Measurements from ENCODE around the gene TMLHE.
"Not testable (repeated sequence)": the region's sequence is repeated elsewhere in the genome, so short reads cannot be mapped to it uniquely, and the experiment has no call there.

The TMLHE gene, protein sequence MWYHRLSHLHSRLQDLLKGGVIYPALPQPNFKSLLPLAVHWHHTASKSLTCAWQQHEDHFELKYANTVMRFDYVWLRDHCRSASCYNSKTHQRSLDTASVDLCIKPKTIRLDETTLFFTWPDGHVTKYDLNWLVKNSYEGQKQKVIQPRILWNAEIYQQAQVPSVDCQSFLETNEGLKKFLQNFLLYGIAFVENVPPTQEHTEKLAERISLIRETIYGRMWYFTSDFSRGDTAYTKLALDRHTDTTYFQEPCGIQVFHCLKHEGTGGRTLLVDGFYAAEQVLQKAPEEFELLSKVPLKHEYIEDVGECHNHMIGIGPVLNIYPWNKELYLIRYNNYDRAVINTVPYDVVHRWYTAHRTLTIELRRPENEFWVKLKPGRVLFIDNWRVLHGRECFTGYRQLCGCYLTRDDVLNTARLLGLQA

GRCh38 chrX:155612312-155613224 lies at the start of gene TMLHE, which contains the start of gene SPRY3:
Gene TMLHE (minus strand): TSS chrX:155612952. CDS start chrX:155545276, 67,676 bp downstream.
Gene SPRY3 (plus strand): TSS chrX:155612586.
- DNase-seq (ENCODE audit: low read depth): peak; percentile 39

DNA sequence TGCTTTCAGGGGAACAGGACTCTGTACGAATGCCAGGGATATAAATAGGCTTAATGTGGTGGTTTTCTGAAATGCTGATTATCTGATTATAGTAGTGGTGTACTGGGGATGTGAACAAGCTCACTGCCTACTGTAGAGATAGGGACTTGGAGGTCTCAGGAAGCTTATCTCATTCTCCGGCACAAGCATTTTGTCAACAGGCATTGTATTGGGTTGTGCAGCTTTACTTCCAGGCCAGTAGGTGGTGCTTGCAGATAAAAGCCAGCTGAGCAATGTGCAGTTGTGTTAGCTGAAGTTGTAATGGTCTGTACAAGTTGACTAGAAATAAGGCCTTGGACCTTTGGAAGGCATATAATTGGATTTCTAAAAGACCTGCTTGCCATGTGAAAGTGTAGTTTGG lies 49.5 kb upstream of the TMLHE start:
- no peak for DNase-seq (ENCODE audit: low read depth)

DNA sequence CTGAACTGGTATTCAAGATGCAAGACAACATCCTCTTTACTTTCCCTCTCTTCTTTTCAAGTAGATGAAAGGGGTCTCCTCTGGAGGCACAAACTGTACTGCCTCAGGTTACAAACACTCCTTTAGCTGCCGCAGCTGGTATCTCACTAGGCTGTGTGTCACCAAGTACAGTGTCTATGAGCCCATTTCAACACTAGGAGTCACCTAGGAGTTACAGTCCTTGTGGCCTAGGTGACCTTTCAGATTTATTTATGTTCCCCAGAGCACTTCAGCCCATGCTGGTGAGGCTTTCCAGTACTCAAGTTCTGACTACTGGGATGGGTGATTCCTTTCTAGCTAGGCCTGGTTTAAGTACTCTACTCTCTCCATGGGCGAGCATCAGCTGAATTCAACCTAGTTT lies 32.4 kb upstream of the TMLHE start:
- DNase-seq (ENCODE audit: low read depth): no peak

- no peak for DNase-seq (ENCODE audit: low read depth)
Observed at GRCh38 chrX:155643240-155643639, 30.5 kb upstream of the TMLHE start.

- DNase-seq (ENCODE audit: low read depth): not testable (repeated sequence)
Observed at GRCh38 chrX:155641371-155641770, 28.6 kb upstream of the TMLHE start.

GRCh38 chrX:155637714-155638113 lies 25.0 kb upstream of the TMLHE start:
- no peak for DNase-seq (ENCODE audit: low read depth)

DNA sequence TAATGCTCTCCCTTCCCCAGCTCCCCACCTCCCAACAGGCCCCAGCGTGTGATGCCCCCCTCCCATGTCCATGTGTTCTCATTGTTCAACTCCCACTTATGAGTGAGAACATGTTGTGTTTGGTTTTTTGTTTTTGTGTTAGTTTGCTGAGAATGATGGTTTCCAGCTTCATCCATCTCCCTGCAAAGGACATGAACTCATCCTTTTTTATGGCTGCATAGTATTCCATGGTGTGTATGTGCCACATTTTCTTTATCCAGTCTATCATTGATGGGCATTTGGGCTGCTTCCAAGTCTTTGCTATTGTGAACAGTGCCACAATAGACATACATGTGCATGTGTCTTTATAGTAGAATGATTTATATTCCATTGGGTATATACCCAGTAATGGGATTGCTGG lies 22.3 kb upstream of the TMLHE start:
- not testable (repeated sequence) for DNase-seq (ENCODE audit: low read depth)

- no peak for DNase-seq (ENCODE audit: low read depth)
Observed at GRCh38 chrX:155632431-155633100, 19.8 kb upstream of the TMLHE start.

GRCh38 chrX:155620110-155620509 lies 7.4 kb upstream of the TMLHE start:
- not testable (repeated sequence) for DNase-seq (ENCODE audit: low read depth)

DNA sequence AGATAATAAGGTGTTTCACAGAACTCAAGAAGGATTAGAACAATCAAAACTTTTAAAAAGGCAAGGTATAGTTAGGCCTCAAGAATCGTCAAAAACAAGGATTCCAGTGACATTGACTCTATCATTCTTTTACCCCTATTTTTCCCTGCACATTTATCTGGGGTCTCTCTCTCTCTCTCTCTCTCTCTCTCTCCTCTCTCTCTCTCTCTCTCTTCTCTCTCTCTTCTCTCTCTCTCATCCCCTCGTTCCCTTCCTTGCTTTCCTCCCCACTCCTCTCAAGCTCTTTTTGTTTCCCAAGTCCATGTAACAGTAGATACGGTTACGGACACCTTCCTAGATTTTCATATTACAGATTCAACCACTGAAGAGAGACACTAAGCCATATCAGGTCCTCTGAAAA lies 3.2 kb upstream of the TMLHE start:
- DNase-seq (ENCODE audit: low read depth): no peak

- no peak for DNase-seq (ENCODE audit: low read depth)
Observed at GRCh38 chrX:155613927-155614559, 1.3 kb upstream of the TMLHE start.

GRCh38 chrX:155611302-155611701 lies 1.4 kb downstream of the TMLHE start:
- no peak for DNase-seq (ENCODE audit: low read depth)

DNA sequence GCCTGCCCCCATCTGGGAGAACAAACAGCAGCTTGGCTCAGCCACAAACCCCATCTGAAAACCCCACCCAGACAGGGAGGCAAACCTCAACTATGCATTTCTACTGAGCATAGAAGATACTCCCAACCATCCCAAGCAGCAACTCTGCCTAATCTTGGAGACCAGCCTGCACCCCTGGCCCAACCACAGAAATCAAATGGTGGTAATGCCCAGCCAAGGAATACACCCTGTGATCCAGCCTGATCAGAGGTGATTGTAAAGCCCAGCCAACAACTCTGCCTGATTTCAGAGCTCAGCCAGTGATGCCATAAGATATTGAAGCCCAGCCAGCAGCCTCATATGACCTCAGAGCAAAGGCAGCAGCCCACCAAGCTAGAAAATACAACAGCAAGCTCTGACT lies 19.8 kb downstream of the TMLHE start:
- DNase-seq (ENCODE audit: low read depth): no peak

- DNase-seq (ENCODE audit: low read depth): no peak
Observed at GRCh38 chrX:155592331-155592730, 20.4 kb downstream of the TMLHE start.

DNA sequence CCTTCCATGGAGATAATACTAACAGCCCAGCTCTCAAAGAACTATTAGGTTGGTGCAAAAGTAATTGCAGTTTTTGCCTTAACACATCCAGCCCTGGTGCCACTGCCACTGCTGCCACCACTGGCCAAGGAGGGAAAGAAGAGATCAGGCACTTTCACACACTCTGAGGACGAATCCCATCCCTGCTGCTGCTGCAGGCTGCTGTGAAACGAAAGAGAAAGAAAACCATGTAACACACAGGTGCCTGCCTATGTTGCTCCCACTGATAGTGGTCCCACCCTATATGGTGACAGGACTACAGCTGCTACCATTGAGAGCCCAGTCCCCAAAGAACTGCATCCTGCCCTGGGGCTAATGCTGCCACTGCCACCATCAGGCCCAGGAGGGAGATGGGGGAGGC lies 35.1 kb downstream of the TMLHE start:
- no peak for DNase-seq (ENCODE audit: low read depth)

DNA sequence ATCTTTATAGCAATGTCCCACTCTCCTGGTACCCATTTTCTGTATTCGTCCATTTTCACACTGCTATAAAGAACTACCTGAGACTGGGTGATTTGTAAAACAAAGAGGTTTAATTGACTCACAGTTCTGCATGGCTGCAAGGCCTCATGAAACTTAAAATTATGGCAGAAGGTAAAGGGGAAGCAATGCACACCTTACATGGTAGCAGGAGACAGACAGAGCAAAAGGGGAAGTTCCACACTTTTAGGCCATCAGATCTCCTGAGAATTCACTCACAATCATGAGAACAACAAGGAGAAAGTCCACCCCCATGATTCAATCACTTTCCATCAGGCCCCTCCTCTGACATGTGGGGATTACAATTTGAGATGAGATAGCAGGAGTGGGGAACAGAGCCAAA lies 49.7 kb downstream of the TMLHE start:
- DNase-seq (ENCODE audit: low read depth): no peak

DNA sequence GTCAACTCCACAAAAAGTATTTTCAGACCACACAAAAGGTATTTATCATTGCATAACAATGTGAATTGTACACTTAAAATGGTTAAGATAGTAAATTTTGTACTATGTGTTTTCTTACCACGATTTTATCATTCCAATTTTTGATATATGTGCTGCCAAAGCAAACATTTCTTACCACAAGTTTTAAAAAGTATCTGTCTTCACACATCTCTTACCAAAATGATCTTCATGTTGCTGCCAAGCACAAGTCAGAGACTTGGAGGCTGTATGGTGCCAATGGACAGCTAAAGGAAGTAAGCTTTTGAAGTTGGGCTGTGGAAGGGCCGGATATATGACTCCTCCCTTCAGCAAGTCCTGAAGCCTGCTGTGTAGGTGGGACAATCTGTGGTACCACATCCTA lies 67.9 kb downstream of the TMLHE start:
- DNase-seq (ENCODE audit: low read depth): no peak

GRCh38 chrX:155535866-155536265 lies 76.9 kb downstream of the TMLHE start:
- no peak for DNase-seq (ENCODE audit: low read depth)

DNA sequence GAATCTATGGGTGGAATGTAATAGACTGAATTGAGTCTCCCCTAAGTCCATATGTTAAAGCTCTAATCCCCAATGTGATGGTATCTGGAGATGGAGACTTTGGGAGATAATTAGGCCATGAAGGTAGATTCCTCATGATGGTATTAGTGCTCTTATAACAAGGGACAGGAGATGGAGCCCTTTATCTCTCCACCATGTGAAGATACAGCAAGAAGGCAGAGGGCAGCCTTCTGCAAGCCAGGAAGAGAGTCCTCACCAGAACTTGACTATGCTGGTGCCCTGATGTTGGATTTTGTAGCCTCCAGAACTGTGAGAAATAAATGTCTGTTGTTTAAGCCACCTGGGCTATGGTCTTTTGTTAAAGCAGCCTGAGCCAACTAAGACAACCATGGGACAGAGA lies 78.0 kb downstream of the TMLHE start:
- no peak for DNase-seq (ENCODE audit: low read depth)

DNA sequence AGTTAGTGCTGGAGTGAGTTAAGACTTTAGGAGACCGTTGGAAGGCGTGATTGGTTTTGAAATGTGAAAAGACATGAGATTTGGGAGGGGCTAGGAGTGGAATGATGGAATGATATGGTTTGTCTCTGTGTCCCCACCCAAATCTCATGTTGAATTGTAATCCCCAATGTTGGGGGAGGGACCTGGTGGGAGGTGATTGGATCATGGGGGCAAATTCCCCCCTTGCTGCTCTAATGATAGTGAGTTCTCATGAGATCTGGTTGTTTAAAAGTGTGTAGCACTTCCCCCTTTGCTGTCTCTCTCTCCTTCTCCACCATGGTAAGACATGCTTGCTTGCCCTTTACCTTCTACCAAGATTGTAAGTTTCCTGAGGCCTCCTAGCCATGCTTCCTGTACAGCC lies 85.7 kb downstream of the TMLHE start:
- not testable (repeated sequence) for DNase-seq (ENCODE audit: low read depth)

GRCh38 chrX:155514225-155514624 lies 98.5 kb downstream of the TMLHE start:
- no peak for DNase-seq (ENCODE audit: low read depth)

GRCh38 chrX:155505296-155505695 lies 107.5 kb downstream of the TMLHE start:
- no peak for DNase-seq (ENCODE audit: low read depth)
